OCI-M2 (cell line): ENCODE data around the gene PLAC1.

Experiments
- DNase-seq: peaks from one replicate; lab custom pipeline; 2025; ENCODE audit not compliant: unreplicated experiment; lab: John Stamatoyannopoulos, UW

PLAC1 gene

DNA sequence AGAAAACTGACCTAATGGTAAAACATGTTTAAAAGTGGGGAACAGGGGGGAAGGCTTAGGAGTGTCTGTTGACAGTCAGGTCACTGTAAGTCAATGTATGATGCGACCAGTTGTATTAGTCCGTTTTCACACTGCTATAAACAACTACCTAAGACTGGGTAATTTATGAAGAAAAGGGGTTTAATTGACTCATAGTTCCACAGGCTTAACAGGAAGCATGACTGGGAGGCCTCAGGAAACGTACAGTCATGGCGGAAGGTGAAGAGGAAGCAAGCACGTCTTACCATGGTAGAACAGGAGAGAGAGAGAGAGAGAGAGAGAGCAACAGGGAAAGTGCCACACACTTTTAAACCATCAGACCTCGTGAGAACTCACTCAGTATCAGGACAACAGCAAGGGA lies 13.0 kb upstream of the PLAC1 start:
- DNase-seq: no peak

DNA sequence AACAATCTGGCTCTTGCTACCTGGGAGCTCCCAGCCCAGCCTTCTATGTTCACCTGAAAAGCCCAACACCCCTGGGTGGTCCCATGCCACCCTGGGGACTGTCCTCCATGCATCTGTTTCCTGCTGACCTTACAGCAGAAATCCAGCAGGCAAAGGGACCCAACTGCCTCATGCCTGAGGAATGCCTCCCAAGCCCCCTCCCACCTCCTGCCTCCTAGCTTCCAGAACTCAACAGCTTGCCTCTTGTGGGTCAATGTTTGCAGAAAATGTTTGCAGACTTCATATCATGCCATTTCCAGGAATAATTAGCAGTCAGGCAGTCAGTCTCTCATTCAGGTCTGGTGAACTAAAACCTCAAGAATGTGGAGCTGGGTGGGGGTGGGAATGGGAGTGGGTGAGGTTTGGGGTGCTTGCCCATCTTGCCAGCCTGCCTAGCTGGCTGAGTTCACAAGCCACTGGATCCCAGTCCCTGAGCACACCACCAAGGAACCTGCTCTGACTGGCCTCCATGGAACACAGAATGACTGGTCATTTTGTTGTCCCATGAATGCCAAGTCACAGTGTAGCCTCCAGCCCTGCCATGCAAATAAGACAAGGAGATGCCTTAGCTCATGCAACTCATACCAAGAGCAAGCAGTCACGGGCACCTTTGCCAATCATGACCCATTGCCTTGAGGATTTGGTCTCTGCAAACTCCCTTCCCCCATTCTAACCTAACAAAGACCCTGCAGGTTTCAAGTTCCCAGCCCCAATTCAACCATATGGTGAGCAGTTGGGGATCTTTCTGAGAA lies 12.1 kb upstream of the PLAC1 start:
- no peak for DNase-seq

DNA sequence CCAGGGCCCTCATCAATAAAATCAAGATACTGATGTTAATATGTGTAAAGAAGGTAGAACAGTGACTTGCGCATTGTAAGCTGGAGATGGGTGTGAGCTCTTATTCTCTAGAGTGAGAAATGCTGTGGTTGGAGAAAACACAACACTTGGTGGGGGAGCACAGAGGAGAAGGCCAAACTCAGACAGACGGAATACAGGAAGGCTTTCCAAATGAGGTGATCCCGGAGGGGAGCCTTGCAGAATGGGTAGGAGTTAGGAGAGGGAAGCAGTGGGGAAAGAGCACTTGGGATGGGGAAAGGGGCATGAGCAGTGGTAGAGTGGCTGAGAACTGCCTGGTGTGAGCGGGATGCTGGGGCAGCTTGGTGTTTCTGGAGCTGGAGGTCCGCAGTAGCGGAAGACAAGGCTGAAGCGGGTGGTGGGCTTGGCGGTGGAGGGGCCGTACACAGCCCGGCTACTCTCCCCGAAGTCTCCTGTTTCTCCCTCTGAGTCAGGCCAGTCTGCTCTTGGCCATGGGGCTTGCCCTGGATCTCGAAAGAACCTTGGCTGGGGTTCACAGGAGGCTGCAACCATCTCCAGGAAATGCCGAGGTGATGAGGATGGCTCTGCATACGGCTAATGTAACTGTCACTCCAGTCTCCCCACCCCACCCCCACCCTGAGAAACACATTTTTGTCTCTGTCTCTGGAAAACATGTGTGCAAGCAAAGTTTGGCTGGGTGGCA lies 11.3 kb upstream of the PLAC1 start:
- no peak for DNase-seq

DNA sequence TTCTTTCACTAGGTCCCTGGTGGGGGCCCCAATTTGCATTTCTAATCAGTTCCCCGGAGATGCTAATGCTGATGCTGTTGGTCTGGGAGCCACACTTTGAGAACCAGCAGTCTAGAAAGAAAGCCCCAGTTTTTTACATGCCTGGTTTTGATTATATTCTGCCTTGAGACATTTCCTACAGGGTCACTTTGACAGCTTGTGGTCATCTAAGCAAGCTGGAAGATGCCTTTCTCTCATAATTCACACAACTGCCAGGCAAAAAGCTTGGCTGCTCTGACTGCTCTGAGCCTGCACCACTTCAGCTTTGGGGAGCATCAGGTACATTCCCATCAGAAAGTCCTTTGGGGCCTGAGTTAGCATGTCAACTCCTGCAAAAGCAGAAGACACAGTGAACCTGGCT lies 5.9 kb upstream of the PLAC1 start:
- no peak for DNase-seq

DNA sequence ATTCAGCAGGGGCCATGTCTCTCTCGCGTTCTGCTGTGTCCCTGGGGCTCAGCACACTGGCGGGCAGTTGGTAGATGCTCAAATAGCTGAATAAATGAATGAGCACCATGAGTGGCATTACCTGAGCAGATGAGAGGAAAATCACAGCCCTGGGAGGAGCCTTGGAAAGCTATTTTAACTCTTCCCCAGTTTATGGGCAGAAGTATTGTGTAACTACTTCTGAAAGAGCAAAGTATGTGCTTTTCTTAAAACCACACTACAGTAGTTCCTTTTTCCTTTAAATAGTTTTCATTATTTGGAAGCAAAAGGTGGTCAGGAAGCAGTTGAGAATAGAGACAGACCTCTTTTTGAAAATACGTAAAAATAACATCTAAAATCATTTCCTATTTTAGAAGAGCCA lies 3.0 kb upstream of the PLAC1 start:
- no peak for DNase-seq

DNA sequence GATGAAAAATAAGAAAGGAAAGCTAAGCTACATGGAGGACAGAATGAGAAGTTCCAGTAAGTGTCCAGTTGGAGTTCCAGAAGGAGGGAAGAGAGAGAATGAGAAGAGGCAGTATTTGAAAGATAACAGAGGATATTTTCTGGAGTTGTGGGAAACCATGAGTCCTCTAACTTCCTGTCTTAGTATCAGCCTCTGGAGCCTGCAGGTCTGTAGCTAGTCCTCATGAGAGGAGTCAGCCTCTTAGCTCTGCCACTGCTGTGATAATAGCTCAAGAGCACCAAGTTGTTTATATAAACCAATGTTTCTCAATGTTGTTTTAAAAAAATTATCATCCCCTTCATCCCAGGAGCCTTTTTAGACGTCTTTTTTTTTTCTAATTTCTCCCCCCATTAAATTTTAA lies 2.4 kb upstream of the PLAC1 start:
- no peak for DNase-seq

DNA sequence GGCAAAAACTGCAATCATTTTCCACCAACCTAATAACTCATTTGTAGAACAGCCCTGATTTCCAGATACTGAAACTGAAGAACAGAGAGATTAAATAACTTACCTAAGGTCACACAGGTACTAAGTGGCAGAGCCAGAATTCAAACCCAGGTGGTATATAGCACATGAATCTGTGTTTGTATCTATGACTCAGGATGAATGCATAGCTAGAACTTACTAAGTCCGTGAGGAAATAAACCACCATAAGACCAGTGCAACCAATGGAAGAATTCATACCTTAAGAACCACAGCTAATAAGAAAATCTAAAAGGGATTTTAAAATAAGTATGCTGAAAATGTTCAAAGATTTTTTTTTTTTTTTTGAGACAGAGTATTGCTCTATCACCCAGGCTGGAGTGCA lies 1.5 kb upstream of the PLAC1 start:
- DNase-seq: no peak

DNA sequence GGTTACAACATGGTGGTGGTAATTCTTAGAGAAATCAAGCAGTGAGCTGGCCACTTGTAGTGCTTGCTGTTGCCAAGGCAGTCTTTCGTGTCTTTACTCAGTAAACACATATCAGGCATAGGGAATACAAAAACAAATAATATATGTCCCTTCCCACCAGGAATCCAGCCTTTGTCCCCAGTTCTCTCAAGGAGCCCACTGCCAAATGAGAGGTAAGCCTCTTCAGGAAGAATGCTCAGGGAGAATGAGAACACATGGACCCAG lies 421 bp upstream of the PLAC1 start:
- DNase-seq: no peak

DNA sequence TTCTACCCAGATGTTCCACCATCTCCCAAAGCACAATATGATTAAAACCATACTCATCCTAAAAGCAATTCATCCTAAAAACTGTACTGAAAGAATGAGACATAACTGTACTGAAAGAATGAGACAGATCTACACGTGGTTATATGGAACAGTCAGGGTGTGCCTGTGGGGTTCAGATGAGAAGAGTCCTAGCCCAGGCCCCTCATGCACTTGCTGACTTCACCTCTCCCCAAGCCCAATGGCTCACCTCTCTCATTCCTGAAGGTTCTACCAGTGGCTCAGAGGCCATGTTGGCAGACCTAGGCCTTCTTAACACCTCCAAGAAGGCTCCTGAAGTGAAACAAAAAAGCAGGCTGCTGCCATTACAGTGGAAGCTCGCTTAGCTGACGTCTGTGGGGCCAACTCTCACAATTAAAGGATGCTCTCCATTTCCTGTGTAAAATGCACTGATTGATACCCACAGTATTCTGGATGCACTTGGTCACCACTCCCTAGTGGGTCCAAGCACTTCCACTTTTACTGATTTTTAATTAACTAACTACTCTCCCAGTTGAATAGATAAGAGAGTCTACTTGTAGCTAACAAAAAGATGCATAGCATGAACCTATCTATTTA lies 3.8 kb downstream of the PLAC1 start:
- DNase-seq: no peak

DNA sequence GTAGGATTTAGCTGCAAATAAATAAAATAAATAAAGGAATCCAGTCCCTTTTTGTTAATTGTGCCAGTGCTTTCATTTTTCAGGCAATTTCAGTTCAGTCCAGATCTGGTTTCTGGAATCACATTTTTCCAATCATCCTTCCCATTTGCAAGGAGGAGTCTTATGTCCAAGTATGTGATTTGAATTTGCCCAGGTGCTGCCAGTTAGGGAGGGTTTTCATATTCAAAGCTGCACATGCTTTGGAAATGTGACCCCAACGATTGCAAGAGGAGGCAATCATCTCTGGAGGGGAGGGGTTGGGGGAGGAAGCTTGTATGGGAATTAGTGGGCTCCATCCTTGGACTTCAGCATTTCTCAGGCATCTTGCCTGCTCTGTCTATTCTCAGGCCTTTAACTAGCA lies 4.4 kb downstream of the PLAC1 start:
- no peak for DNase-seq

DNA sequence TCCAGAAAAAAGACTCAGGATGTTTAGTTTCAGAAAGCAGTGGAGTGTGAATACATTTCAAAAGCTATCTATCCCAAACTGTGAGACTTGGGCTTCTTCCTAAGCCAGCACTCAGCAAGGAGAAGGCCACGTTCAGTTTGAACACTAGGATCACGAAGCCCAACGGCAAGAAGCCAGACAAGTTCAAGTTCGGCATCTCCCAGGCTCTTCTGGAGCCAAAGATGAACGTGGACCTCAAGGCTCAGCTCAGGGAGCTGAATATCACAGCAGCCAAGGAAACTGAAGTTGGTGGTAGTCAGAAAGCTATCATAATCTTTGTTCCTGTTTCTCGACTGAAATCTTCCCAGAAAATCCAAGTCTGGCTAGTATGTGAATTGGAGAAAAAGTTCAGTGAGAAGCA lies 7.6 kb downstream of the PLAC1 start:
- no peak for DNase-seq

DNA sequence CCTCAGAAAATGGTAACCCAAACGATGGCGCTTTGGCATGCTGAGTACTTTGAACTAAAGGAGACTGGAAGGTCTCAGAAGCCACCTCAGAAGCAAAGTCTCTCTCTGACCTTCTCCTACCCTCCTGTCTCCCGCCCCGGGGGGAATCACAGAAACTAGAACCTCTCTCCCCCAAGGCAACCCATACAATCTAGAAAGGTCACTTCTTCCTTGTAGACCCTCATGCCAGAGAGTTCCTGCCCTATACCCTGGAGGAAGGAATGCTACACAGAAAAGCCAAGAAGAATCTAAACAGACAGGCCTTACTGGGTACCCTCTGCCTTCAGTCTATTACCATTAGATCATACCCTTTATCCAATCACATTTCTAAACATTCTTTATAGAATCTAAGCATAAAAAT lies 8.5 kb downstream of the PLAC1 start:
- no peak for DNase-seq

DNA sequence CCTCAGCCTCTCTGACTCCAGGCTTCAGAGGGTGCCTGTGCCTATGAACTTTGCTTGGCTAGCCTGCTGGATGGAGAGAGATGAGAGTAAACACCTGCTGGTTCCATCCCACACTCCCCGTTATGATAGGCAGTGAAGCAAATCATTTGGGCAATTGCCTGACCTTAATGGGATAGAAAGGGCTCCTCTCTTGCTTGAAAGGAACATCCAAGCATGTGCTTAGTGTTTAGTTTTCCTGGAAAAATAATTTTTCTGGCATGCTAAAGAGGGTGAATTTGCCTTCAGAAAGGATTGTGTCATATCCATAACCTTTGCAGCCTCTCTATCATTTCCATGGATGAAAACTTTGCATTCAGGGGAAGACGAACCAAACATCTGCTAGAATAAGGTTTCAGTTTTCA lies 10.8 kb downstream of the PLAC1 start:
- DNase-seq: no peak

DNA sequence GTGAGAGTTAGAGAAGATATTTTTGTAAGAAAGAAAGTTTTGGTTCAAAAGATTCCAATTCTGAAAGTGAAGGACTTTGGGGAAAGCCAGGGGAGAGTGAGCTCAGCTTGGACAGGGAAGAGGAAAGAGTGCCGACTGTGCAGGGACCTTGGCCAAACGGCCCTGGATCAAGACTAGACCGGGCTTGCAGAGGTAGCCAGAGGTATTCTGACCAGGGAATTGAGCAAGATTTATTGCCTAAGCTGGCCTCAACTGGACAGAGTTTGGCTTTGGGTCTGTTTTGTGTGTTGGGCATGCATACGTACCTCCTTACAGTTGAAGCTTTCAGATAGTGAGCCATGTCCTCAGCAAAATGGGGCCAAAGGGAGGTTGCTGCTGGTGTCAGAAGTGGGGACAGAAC lies 11.6 kb downstream of the PLAC1 start:
- no peak for DNase-seq

DNA sequence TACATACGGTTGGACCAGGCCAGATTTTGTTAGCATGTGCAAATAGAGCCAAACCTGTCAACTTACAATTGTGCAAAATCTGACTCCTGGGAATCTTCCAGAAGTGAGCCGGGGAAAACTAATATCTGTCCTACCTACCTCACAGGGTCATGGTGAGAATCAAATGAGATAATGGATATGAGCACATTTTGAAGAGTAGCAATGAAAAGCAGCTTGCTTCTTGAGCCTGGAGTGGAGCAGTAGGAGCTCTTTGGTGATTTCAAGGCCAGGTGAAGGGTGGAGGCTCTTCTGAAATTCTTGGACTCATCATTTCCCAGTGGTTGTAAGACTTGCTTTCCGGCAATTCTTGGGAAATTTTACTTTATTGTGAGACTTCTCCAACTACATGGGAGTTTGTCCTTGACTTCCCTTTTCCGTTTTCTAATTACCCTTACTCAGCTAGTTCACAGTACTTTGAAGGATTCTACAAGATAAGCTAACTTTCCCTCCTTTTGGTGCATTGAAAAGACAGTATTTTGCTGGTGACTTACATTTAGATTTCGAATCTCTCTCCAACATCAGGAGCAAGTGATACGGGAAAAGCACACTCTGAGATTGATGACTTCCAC lies 12.2 kb downstream of the PLAC1 start:
- no peak for DNase-seq

DNA sequence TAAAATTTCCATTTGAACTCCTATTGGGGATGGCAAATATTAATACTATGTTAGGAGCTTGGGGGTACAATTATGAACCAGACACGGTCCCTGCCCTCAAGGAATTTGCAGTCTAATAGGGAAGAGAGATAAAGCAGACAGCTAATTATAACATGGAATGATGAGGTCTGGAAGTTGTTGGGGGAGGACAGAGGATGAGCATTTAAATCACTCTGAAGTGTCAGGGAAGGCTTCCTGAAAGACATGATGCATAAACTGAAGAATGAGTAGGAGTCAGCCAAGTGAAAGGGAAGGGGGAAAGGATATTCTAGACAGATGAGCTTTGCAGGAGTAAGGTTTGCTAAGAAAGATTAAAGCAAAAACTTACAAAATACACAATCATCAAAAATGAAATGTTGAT lies 15.9 kb downstream of the PLAC1 start:
- no peak for DNase-seq

DNA sequence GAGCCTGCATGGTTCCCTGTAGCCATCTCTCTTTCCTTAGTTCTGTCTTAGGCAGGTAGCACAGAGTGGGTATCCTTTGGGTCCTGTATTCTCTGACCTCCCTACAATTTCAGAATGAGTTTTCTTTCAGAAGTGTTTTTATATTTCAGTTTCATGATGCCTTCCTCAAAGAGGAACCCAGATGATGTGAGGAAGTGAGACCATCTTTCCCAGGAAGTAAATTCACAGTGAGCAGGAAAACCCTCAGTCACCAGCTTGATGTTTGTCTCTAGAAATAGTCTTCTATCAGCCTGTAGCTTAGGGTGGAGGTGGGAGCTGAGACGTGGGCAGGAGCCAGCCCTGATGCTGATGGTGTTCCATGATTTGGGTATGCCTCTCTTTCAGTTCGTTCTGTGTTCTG lies 16.9 kb downstream of the PLAC1 start:
- DNase-seq: no peak

DNA sequence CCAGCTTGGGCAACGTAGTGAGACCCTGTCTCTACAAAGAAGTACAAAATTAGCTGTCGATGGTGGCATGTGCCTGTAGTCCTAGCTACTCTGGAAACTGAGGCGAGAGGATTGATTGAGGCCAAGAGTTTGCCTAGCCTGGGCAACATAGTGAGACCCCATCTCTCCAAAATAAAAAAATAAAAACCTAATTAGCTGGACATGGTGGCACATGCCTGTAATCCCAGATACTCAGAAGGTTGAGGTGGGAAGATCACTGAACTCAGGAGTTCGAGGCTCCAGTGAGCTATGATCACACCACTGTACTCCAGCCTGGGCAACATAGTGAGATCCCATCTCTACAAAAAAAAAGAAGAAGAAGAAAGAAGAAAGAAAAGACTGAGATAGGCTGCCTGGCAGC lies 17.4 kb downstream of the PLAC1 start:
- DNase-seq: no peak

DNA sequence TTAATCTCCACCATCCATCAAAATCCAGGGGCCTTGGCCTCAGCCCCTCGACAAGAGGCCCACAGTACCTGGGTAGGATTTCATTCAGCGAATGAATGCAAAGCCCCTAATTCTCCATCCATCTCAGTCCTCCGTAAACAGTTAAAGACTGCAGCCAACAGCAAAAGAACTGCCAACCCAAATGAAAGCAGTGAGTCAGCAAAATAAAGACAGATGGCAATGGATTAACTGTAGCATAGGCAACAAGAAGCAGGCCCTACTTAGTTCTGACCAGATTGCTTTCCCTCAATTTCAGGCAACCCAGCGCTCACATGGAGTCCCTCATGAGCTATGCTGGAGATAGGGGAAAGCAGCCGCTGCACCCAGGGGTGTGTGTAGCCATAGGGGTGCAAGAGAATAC lies 21.4 kb downstream of the PLAC1 start:
- no peak for DNase-seq

DNA sequence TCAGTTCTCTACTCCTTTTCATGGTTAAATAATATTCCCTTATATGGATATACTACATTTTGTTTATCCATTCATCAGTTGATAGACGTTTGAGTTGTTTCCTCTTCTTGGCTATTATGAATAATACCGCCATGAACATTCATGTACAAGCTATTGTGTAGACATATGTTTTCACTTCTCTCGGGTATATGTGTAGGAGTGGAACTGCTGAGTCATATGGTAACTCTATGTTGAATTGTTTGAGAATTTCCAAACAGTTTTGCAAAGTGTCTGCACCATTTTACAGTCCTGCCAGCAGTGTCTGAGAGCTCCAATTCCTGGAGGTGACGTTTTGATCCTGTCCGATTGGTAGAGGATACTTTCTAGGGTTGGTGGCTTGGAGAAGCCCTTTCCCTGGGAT lies 23.6 kb downstream of the PLAC1 start:
- DNase-seq: no peak

DNA sequence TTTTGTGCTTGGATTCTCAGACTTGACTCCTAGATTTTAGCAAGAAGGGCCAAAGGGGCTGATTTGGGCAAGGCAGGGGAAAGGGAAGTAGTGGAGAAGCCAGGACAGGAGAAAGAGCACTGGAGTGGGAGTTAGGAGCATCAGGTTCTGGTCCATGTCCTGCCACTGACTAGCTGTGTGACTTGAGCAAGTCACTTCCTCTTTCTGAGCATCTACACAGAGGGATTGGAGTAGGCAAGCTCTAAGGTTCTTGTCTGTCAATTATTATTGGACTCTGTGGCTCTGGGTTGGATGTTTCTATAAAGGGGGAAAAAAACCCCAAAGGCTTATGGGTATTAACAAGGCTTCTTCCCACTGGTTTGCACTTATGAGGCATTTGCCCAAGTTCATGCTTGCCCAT lies 24.4 kb downstream of the PLAC1 start:
- DNase-seq: no peak

DNA sequence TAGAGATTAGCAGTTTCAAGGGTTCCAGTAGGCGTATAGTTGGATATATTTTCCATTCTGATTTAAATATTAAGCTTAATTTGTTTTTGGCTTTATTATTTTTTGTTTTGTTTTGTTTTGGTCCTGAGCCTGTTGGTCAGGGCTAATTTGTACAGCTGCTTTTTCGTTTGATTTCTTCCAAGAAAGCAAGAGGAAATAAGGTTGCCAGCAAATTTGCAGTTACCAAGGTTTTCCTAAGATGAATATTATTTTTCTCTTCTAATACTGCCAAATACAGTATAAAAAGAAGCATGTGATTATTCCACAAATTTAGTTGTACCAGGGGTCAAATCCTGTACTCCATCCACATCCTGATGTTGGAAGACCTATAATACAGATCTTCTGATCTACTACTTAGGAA lies 24.9 kb downstream of the PLAC1 start:
- DNase-seq: no peak
